ENCODE data around the gene RGS14.

The RGS14 gene

GRCh38 chr5:177357459-177358351 lies at the start of gene RGS14:
RGS14 (plus strand) TSS chr5:177357924; CDS start chr5:177358025, 101 bp downstream.
- DNase-seq = peak; percentile 41

- DNase-seq = no peak
Measured at GRCh38 chr5:177308740-177309139, 49.0 kb upstream of the RGS14 start.

- peak; percentile 62 for DNase-seq
Measured at GRCh38 chr5:177309351-177310191, 48.2 kb upstream of the RGS14 start.

GRCh38 chr5:177310332-177310731 lies 47.4 kb upstream of the RGS14 start:
- no peak for DNase-seq

- no peak for DNase-seq
Measured at GRCh38 chr5:177310757-177311391, 46.9 kb upstream of the RGS14 start.

- no peak for DNase-seq
Measured at GRCh38 chr5:177311392-177311722, 46.4 kb upstream of the RGS14 start.

- DNase-seq = peak; percentile 95
Measured at GRCh38 chr5:177311723-177312648, 45.7 kb upstream of the RGS14 start, which contains the start of gene MXD3. MXD3 (minus strand) TSS chr5:177311898; CDS start chr5:177311830, 68 bp downstream.

- no peak for DNase-seq
Measured at GRCh38 chr5:177312649-177313181, 45.0 kb upstream of the RGS14 start.

GRCh38 chr5:177313561-177314259 lies 44.0 kb upstream of the RGS14 start:
- DNase-seq = no peak

- DNase-seq = no peak
Measured at GRCh38 chr5:177314376-177315342, 43.1 kb upstream of the RGS14 start.

- DNase-seq = no peak
Measured at GRCh38 chr5:177315411-177315810, 42.3 kb upstream of the RGS14 start.

- DNase-seq = no peak
Measured at GRCh38 chr5:177316005-177316404, 41.7 kb upstream of the RGS14 start.

- DNase-seq = peak; percentile 71
Measured at GRCh38 chr5:177317959-177318377, 39.8 kb upstream of the RGS14 start.

- no peak for DNase-seq
Measured at GRCh38 chr5:177319913-177320588, 37.7 kb upstream of the RGS14 start.

GRCh38 chr5:177320879-177321278 lies 36.8 kb upstream of the RGS14 start:
- DNase-seq = no peak

GRCh38 chr5:177325868-177326381 lies 31.8 kb upstream of the RGS14 start:
- no peak for DNase-seq

GRCh38 chr5:177327539-177328522 lies 29.9 kb upstream of the RGS14 start:
- DNase-seq = no peak

Measured in stimulated activated CD4-positive, alpha-beta T cell treated with anti-CD3 and anti-CD28 coated beads, Interleukin-12 subunit alpha, Interleukin-12 subunit beta, amount 100 ng/mL, for 4 hours (primary cell).